Coronary artery (tissue), 2 donors: ENCODE results near the gene BACE2.
"Not testable (repeated sequence)": the region's sequence is repeated elsewhere in the genome, so short reads cannot be mapped to it uniquely, and the experiment has no call there.

Source experiments
- DNase-seq: peaks from one replicate; pipeline ENCODE4 v3.0.0-alpha.2; 2017; ENCODE audit warnings: low spot score
- H3K27ac ChIP-seq, 2 donors: fragments of 200-600 bp; sonication (generic); one replicate each; pipeline ENCODE4 v1.5.1; 2016 to 2019
- H3K4me3 ChIP-seq: fragments of 200-600 bp; sonication (generic); 2 replicates; pipeline ENCODE4 v1.5.1; 2016; ENCODE audit warnings: mild to moderate bottlenecking, moderate library complexity
- TF ChIP-seq, protein P1 (sequence below): fragments of 200-600 bp; sonication (generic); IDR thresholded peaks from one replicate; pipeline ENCODE4 v1.5.1; 2019; ENCODE audit warnings: antibody characterized with exemption

Gene BACE2

DNA sequence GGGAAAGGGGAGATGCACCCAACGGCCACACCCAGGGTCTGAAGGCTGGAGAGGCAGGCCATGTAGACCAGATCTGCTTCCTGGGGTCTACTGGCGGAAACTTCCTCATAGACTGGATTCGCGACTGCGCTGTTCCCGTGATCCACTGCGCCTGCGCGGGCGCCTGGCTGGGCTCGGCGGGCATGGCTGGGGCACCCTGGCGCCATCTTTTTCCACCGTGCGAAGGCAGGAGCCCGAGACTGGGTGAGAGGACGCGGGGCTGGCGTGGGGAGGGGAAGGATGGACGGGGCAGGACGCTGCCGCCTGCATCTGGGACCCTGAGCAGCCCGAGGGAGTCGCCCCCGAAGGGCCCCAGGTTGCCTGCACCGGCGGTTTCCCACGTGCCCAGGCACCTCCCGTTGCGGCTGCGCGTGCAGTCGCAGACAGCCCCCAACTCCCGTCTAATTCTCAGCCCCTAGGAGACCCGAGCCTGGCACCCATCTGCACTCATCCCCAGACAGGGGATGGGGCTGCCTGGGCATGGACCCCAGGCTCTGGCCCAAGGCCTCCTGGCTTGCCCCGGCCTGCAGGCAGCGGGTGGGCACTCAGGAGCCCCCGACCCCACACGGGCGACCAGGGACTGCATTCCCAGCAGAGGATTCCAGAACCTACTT, 136.2 kb downstream of the BACE2 start:
- Histone ChIP-seq H3K27ac (no peak overlapping the region), H3K4me3 (no peak overlapping the region)
- TF ChIP-seq, protein P1, sequence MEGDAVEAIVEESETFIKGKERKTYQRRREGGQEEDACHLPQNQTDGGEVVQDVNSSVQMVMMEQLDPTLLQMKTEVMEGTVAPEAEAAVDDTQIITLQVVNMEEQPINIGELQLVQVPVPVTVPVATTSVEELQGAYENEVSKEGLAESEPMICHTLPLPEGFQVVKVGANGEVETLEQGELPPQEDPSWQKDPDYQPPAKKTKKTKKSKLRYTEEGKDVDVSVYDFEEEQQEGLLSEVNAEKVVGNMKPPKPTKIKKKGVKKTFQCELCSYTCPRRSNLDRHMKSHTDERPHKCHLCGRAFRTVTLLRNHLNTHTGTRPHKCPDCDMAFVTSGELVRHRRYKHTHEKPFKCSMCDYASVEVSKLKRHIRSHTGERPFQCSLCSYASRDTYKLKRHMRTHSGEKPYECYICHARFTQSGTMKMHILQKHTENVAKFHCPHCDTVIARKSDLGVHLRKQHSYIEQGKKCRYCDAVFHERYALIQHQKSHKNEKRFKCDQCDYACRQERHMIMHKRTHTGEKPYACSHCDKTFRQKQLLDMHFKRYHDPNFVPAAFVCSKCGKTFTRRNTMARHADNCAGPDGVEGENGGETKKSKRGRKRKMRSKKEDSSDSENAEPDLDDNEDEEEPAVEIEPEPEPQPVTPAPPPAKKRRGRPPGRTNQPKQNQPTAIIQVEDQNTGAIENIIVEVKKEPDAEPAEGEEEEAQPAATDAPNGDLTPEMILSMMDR: no peak
- DNase-seq: peak; percentile 66

DNA sequence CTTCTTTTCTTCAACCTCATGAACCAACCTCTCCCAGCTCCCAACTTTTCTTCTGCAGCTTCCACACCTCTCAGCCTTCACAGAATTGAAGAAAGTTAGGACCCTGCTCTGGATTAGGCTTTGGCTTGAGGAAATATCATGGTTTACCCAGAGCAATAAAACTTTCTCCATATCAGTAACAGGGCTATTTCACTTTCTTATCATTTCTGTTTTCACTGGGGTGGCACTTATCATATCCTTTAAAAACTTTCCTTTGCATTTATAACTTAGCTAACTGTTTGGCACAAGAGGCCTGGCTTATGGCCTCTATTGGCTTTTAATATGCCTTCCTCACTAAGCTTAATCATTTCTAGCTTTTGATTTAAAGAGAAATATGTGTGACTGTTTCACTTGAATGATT, 139.3 kb downstream of the BACE2 start:
- DNase-seq: no peak
- TF ChIP-seq, protein P1: no peak
- Histone ChIP-seq H3K4me3 (no peak overlapping the region), H3K27ac (no peak overlapping the region)

DNA sequence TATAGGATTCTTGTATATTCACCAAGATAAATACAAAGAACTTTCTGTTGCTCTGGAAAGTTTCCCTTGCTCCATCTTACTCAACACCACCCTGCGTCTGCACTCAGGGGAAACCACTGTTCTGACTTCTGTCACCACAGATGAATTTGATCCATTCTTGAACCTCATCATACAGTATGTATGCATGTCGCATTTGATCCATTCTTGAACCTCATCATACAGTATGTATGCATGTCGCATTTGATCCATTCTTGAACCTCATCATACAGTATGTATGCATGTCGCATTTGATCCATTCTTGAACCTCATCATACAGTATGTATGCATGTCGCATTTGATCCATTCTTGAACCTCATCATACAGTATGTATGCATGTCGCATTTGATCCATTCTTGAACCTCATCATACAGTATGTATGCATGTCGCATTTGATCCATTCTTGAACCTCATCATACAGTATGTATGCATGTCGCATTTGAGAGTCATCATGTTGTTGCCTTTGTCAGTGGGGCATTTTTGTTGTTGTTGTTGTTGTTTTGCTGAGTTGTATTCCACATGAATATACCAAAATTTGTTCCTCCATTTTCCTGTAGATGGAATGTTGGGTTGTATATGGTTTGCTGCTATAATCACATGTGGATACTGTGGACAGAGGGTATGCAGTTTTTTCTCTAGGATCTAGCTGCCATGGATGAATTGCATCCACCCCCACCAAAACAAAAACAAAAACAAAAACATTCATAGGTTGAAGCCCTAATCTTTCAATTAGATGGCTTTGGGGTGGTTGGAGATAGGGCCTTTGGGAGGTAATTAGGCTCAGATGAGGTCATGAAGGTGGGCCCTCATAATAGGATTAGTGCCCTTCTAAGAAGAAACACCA, 145.6 kb downstream of the BACE2 start:
- not testable (repeated sequence) for H3K27ac ChIP-seq, H3K4me3 ChIP-seq, DNase-seq

DNA sequence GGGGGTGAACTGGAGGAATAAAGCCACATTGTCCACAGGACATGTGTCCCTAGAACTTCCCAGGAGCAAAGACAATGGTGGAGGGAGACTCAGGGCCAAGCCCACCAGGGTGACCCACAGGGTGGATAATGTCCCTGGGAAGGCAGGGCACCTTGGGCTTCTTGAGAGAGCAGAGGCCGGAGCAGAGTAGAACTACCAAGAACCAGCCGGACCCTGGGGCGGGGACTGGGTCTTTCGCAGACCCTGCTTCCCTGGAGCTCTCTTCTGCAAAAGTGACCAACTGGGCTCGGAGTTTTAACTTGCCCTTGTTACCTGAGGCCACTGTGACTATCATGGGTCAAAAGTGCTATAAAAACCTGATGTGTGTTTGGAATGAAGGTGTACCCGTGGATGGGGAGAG, 147.8 kb downstream of the BACE2 start:
- Histone ChIP-seq H3K27ac (no peak overlapping the region), H3K4me3 (no peak overlapping the region)
- TF ChIP-seq, protein P1: no peak
- DNase-seq: peak; percentile 69

DNA sequence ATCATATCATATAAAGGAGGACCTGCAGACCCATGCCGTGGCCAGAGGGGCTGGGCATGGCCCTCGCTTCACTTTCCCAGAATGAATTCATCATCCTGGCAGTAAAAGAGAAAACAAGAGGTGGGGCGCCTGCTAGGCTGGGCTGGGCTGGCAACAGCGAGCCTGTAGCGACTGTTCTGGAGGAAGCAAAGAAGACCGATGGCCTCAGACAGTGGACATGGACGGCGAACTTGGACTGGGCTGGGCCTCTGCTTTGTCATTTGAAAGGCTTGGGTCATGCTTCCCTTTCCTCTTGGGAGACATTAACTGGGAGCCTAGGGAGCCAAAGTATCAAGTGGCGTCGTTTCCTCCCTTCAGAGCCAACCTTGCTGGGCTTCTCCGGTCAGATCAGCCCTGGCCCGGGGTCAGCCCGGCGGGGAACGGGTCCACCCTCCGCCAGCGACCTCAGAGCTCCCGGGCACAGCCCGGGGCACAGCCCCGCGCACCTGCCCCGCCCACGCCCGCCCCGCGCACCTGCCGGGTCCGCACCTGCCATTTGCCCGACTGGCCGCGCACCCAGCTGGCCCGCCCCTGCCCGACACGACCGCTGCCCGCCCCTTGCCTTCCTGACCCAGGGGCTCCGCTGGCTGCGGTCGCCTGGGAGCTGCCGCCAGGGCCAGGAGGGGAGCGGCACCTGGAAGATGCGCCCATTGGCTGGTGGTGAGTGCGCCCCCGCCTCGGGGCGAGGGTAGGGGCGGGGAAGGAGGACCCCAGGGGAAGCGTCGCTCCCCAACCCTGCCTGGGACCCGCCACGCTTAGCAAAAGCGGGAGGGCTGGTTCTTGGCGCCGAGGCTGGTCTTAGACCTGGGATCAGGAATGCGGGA, 148.5 kb downstream of the BACE2 start, which contains the start of gene FAM3B:
FAM3B (plus strand) TSS at position 602 of the 863 bp plus-strand sequence; CDS start at position 681, 79 bp downstream.
- TF ChIP-seq, protein P1: no peak
- peak within 1 kb of the TSS; percentile 66 for H3K4me3 ChIP-seq
- no peak within 1 kb of the TSS for H3K27ac ChIP-seq
- DNase-seq: peak; percentile 58

DNA sequence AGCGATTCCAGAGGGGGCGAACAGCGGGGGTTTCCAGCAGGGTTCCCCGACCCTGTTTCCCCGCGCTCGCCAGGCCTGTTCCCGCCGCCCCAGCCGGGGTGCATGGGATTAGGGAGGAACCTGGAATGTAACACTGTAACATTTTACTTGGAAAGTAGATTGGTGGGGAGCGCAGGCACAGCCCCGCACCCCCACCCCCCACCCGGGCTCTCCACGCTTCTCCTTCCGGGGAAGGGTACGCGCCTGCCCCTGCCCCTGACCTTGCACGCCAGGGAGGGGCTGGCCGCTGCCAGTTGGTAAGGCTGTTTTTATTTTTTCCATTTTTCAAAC, 149.1 kb downstream of the BACE2 start:
- DNase-seq: no peak
- TF ChIP-seq, protein P1: no peak
- peak overlapping the region; percentile 66 for H3K4me3 ChIP-seq
- no peak overlapping the region for H3K27ac ChIP-seq

DNA sequence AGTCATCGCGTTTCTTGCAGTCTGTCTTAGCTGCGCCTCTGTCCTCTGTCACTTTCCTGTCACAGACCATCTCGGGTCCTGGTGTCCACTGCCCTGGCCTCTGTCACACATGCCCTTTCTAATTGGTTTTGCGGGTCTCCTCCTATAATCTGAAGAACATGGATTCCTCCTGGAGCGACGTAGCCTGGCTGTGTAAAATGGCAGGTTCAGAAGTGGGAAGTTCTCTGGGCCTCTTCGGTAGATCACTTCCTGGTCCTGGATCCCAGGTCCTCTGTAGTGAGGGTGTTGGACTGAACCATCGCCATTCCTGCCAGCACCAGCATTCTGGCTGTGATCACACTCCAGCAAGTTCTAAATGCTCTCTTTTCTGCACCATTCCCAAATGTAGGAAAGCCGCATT, 149.5 kb downstream of the BACE2 start:
- H3K27ac ChIP-seq: no peak overlapping the region
- TF ChIP-seq, protein P1: no peak
- no peak overlapping the region for H3K4me3 ChIP-seq
- no peak for DNase-seq
